ENCODE measurements around the gene EIPR1. TPM values are rescaled to one million over a fixed set of nuclear protein-coding genes. Genes with fewer than 3 reads are reported as not detected.
"Not testable (repeated sequence)": the region's sequence is repeated elsewhere in the genome, so short reads cannot be mapped to it uniquely, and the experiment has no call there.

EIPR1 gene
- total RNA-seq, 1 donor from 2014 or later = 8.4 TPM

GRCh38 chr2:3369340-3370181, 8.1 kb downstream of the EIPR1 start:
- intact Hi-C loops (cut with DNase I); ATAC-seq (ENCODE audit: poor library complexity); DNase-seq: not testable (repeated sequence)

GRCh38 chr2:3368261-3368722, 9.3 kb downstream of the EIPR1 start:
- ATAC-seq (ENCODE audit: poor library complexity) = no peak
- DNase-seq = no peak
- intact Hi-C loops (cut with DNase I) = no loop called here

GRCh38 chr2:3365219-3365618, 12.4 kb downstream of the EIPR1 start:
- ATAC-seq (ENCODE audit: poor library complexity) (no peak), DNase-seq (no peak)
- intact Hi-C loops (cut with DNase I) = no loop called here

DNA sequence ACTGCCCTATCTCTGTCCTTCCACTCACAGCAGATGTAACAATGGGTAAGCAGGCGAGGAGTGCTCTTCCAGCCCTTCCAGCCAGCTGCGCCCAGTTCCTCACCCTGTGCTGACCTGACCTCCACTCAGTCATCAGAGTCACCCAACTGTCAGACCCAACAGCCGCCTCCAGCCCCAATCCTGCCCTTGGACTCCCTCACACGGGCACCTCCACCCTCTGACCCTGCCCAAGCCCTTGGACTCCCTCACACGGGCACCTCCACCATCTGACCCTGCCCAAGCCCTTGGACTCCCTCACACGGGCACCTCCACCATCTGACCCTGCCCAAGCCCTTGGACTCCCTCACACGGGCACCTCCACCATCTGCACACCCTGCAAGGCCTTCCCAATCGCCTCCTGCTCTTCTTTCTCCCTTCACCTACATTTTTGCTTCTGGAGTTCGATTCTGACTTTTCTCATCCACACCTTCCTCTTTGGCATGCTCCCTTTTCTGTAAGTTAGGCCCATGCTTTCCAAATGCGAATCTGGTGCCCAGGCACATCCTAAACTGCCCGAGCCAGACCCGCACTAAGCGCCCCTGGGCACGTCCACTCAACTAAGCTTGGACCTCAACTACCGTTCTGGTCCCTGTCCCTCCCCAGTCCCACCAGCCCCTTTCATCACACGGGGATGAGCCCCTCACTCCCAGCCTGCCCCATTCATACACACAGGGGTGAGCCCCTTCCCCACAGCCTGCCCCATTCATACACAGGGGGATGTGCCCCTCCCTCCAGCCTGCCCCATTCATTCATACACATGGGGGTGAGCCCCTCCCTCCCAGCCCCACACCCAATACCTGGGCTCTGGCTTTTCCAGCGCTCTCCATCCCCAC, 15.9 kb downstream of the EIPR1 start:
- intact Hi-C loops (cut with DNase I) = no loop called here
- DNase-seq (no peak), ATAC-seq (ENCODE audit: poor library complexity) (no peak)

DNA sequence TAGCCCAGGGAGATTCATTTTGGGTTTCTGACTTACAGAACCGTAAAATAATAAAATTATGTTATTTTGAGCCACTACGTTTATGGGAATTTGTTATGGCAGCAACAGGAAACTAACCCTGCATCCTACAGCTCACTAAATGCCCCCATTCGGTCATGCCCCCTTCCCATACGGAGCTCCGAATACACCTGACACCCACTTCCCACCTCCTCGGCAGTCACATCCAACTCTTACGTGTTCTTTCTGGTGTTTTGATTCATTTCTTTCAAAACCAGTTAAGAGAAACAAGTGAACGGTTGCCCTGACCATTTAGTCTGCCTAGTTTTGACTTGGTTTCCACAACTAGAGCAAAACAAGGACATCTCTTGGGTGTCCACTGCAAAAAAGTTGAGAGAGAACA, 19.7 kb downstream of the EIPR1 start:
- ATAC-seq (ENCODE audit: poor library complexity) (no peak), DNase-seq (no peak)
- intact Hi-C loops (cut with DNase I) = no loop called here

- DNase-seq; ATAC-seq (ENCODE audit: poor library complexity); intact Hi-C loops (cut with DNase I): not testable (repeated sequence)
Observed at GRCh38 chr2:3357446-3357845, 20.2 kb downstream of the EIPR1 start.

- DNase-seq = no peak
- no peak for ATAC-seq (ENCODE audit: poor library complexity)
- intact Hi-C loops (cut with DNase I) = no loop called here
Observed at GRCh38 chr2:3356799-3357198, 20.8 kb downstream of the EIPR1 start.

DNA sequence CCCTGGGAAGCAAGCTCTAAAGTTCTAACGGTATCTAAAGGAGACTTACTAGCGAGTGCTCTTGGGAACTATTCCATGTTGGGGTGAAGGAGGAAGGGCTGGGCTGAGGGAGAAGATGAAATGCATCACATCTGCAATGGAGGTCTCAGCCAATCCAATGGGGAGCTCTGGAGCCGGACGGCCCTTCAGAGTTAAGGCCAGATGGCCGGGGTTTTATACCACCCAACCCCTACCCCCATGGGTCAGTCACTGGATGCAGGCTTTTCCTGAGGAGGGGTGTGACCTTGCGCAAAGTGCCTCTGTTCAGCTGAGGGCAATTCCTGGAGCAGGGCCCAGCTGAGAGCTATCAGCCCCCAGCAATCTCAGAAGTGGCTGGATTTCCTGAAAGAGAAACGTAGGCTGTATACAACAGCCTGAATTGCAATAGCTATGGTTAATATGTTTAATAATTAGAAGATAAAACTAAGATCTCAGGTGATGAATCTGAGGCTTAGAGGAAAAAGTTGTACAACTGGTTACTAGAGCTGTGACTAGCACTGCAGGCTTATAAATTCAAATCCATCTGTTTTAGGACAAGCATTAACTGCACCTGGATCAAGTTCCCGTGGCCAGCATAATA, 21.6 kb downstream of the EIPR1 start:
- intact Hi-C loops (cut with DNase I) = no loop called here
- DNase-seq (no peak), ATAC-seq (ENCODE audit: poor library complexity) (no peak)

- intact Hi-C loops (cut with DNase I) = no loop called here
- ATAC-seq (ENCODE audit: poor library complexity) = no peak
- no peak for DNase-seq
Observed at GRCh38 chr2:3354986-3355385, 22.6 kb downstream of the EIPR1 start.

DNA sequence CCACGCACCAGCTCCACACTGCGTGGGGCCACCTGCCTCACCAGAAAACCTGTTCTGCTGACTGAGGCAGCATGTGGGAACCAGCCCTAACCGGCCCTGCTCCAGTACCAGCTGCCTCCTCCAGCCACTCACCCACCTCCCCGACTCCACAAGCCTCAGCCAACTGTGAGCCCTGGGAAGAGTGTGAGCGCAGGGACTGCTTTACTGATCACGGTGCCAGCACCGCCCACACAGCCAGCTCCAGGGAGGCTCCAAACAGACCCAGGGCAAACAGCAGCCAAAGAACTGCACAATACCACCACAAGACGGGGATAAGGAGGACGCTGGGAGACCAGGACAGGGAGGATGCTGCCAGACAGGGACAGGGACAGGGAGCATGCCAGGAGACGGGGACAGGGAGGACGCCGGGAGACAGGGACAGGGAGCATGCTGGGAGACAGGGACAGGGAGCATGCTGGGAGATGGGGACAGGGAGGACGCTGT, 28.4 kb downstream of the EIPR1 start:
- ATAC-seq (ENCODE audit: poor library complexity) = no peak
- intact Hi-C loops (cut with DNase I) = no loop called here

GRCh38 chr2:3348767-3349166, 28.9 kb downstream of the EIPR1 start:
- ATAC-seq (ENCODE audit: poor library complexity) (no peak), DNase-seq (no peak)
- intact Hi-C loops (cut with DNase I) = no loop called here

More for the DNA sequence above, 28.4 kb downstream of the EIPR1 start:
- DNase-seq = no peak

DNA sequence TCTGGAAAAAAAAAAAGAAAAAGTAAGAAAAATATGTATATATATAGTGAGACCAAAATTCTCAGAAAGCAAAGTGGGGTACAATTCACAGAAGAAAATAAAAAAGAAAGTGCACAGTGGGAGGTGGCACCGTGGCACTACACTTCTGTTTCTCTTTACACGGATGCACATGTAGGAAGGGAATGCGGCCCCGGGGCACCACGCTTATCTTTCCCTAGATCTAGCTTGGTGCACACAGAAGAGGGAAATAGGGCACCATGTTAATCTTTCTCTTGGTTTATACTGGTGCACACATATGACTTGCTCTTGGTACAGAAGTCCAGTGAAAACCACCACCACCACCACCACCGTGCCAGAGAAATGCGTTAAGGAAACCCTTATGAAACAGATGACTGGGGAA, 32.0 kb downstream of the EIPR1 start:
- ATAC-seq (ENCODE audit: poor library complexity) (no peak), DNase-seq (no peak)
- intact Hi-C loops (cut with DNase I) = no loop called here

- intact Hi-C loops (cut with DNase I) = no loop called here
- ATAC-seq (ENCODE audit: poor library complexity) (peak; percentile 22), DNase-seq (no peak)
Observed at GRCh38 chr2:3344897-3345296, 32.7 kb downstream of the EIPR1 start.

- DNase-seq (no peak), ATAC-seq (ENCODE audit: poor library complexity) (no peak)
- intact Hi-C loops (cut with DNase I) = no loop called here
Observed at GRCh38 chr2:3343012-3343411, 34.6 kb downstream of the EIPR1 start.

DNA sequence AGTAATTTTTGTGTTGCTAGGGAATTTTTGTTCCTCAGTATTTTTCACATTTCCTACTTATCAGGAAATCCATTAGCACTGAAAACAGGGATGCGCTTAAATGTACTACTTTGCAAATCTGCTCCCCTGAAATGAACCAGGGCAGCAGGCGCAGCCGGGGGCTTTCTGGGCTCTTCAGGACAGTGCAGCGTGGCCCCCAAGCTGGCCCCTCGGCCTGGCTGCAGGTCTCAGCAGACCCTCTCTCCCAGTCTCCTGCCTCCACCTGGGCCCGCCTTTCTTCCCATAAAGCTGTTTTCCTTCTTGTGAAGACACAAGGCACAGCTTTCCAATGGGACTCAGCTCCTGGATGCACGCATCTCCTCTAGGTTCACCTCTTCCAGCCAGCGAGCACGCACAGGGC, 35.3 kb downstream of the EIPR1 start:
- ATAC-seq (ENCODE audit: poor library complexity) (no peak), DNase-seq (no peak)
- intact Hi-C loops (cut with DNase I) = no loop called here

GRCh38 chr2:3341336-3341735, 36.3 kb downstream of the EIPR1 start:
- DNase-seq (no peak), ATAC-seq (ENCODE audit: poor library complexity) (no peak)
- intact Hi-C loops (cut with DNase I) = no loop called here

GRCh38 chr2:3340144-3340543, 37.5 kb downstream of the EIPR1 start:
- intact Hi-C loops (cut with DNase I) = no loop called here
- DNase-seq (no peak), ATAC-seq (ENCODE audit: poor library complexity) (no peak)

DNA sequence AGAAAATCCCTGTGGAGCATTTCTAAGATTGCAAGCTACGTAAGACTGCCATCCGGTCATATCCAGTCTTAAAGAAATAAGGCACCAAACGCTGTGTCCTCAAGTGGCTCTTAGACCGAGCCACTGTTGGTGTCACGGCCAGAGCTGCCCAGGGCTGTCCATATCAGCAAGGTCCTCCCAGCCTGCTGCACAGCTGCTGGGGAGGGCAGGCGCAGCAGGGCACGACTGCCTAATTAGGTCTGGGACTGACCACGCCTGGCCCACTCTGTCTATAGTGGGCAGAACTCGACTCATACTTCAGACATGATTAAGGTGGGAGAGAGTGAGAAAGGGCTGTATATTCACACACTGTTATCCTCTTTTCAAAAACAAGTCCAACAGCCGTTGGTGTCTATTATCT, 39.3 kb downstream of the EIPR1 start:
- ATAC-seq (ENCODE audit: poor library complexity) = no peak
- DNase-seq = no peak
- intact Hi-C loops (cut with DNase I) = no loop called here

DNA sequence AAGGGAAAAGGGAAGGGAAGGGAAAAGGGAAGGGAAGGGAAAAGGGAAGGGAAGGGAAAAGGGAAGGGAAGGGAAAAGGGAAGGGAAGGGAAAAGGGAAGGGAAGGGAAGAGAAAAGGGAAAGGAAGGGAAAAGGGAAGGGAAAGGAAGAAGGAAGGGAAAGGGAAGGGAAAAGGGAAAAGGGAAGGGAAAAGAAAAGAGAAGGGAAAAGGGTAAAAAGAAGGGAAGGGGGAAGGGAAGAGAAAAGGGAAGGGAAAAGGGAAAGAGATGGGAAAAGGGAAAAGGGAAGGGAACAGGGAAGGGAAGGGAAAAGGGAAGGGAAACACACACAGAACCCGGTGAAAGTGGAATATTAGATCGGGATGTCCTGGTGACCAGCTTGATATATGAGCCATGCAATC, 40.8 kb downstream of the EIPR1 start:
- intact Hi-C loops (cut with DNase I) = no loop called here
- no peak for DNase-seq

More for the DNA sequence above, 40.8 kb downstream of the EIPR1 start:
- ATAC-seq (ENCODE audit: poor library complexity) = no peak

Measured in Right ventricle myocardium superior (tissue), 1 donor.